ENCODE measurements around the gene CNTNAP2.

GRCh38 chr7:146690987-146691386, 574.4 kb downstream of the CNTNAP2 start:
- no peak for TF ChIP-seq POLR2A (IDR thresholded peaks at IDR 0.05; ENCODE audit: low read length)
- no peak for TF ChIP-seq GATA1 (IDR thresholded peaks at IDR 0.05; ENCODE audit: low read depth, low read length)
